K562 (cell line): Measurements from ENCODE around the gene CLTB. TPM values are rescaled to one million over a fixed set of nuclear protein-coding genes. Genes with fewer than 3 reads are reported as not detected.

ENCODE experiments used
- CREB3 ChIP-seq: fragments of 450-650 bp; conservative IDR thresholded peaks from 2 replicates; pipeline ENCODE4 v1.6.1; 2016; ENCODE audit warnings: missing genetic modification characterization, low read depth, mild to moderate bottlenecking, missing compliant biosample characterization, moderate library complexity
- E2F4 ChIP-seq: sonication (generic); formaldehyde crosslinking; IDR thresholded peaks from 2 replicates; pipeline ENCODE4 v1.8.0; 2022; ENCODE audit warnings: mild to moderate bottlenecking, low read depth, missing genetic modification reagents
- FOXP1 ChIP-seq: sonication (generic); formaldehyde crosslinking; IDR thresholded peaks from 2 replicates; pipeline ENCODE4 v1.8.0; 2022; ENCODE audit warnings: mild to moderate bottlenecking, missing genetic modification reagents
- GABPB2 ChIP-seq: fragments of 250-450 bp; sonication (Bioruptor Pico); conservative IDR thresholded peaks from 2 replicates; pipeline ENCODE4 v1.5.1; 2021; ENCODE audit warnings: mild to moderate bottlenecking
- HMG20A ChIP-seq: fragments of 450-650 bp; formaldehyde crosslinking; conservative IDR thresholded peaks from 2 replicates; pipeline ENCODE4 v1.4.0; 2020; ENCODE audit warnings: mild to moderate bottlenecking, mixed read lengths
- KHSRP ChIP-seq: fragments of 450-650 bp; IDR thresholded peaks from 2 replicates; pipeline ENCODE4 v1.6.1; 2017
- MEF2A ChIP-seq: IDR thresholded peaks from 2 replicates; pipeline ENCODE4 v1.6.1; 2011; ENCODE audit warnings: low read depth, mild to moderate bottlenecking, low read length, moderate library complexity; ENCODE audit not compliant: control insufficient read depth
- MEIS2 ChIP-seq: fragments of 450-650 bp; IDR thresholded peaks from 2 replicates; pipeline ENCODE4 v1.6.1; 2014; ENCODE audit warnings: mild to moderate bottlenecking; ENCODE audit not compliant: partially characterized antibody
- SETDB1 ChIP-seq: IDR thresholded peaks from one replicate; pipeline ENCODE4 v1.6.1; 2012; ENCODE audit warnings: low read length, control low read depth, inconsistent platforms
- SMARCE1 ChIP-seq: fragments of 450-650 bp; IDR thresholded peaks from 2 replicates; pipeline ENCODE4 v1.7.1; 2016; ENCODE audit warnings: mild to moderate bottlenecking
- SPI1 ChIP-seq: IDR thresholded peaks from 2 replicates; pipeline ENCODE4 v1.6.1; 2011; ENCODE audit warnings: low read depth, low read length, control low read depth, borderline replicate concordance
- SRSF9 ChIP-seq: fragments of 200-400 bp; formaldehyde crosslinking; IDR thresholded peaks from 2 replicates; pipeline ENCODE4 v1.6.1; 2017; ENCODE audit warnings: low read depth, low read length, borderline replicate concordance
- ZBTB11 ChIP-seq, 3 experiments: fragments of 200-800 bp in 1 of 3; fragments of 250-450 bp in 1 of 3; fragments of 450-650 bp in 1 of 3; sonication (Bioruptor Pico) in 1 of 3; sonication (Bioruptor generic) in 1 of 3; formaldehyde crosslinking in 1 of 3; IDR thresholded peaks; 2 replicates each; pipeline versions ENCODE4 v1.6.1 to v1.8.0; 2016 to 2022; ENCODE audit warnings: mild to moderate bottlenecking in 2 of 3, missing genetic modification characterization in 2 of 3, missing compliant biosample characterization in 1 of 3, moderate library complexity in 1 of 3
- ZNF133 ChIP-seq: fragments of 250-450 bp; sonication (Bioruptor Pico); IDR thresholded peaks from 2 replicates; pipeline ENCODE4 v1.4.0; 2020; ENCODE audit warnings: mild to moderate bottlenecking
- ZNF444 ChIP-seq: fragments of 250-450 bp; sonication (Bioruptor Pico); IDR thresholded peaks from 2 replicates; pipeline ENCODE4 v1.4.0; 2020; ENCODE audit warnings: mild to moderate bottlenecking, moderate library complexity
- ZNF766 ChIP-seq: fragments of 200-800 bp; sonication (Bioruptor generic); conservative IDR thresholded peaks from 2 replicates; pipeline ENCODE4 v1.6.1; 2016; ENCODE audit warnings: missing genetic modification characterization, missing compliant biosample characterization
- polyA plus RNA-seq, 8 experiments: library from polyadenylated mRNA; depleted of rRNA in 4 of 8; stranded (reverse) in 5 of 8; unstranded in 3 of 8; fragments of >200 nt; fragmentation: Nextera tagmentation in 2 of 8; fragmentation: Illumina TruSeq in 1 of 8; extraction: Ambion mirVana in 2 of 8; extraction: Trizol in 1 of 8; gene quantifications; 2 replicates each; pipeline versions ENCODE4 v1.2.1 to v1.2.3, GENCODE V29; 2011 to 2014; ENCODE audit warnings: inconsistent platforms in 1 of 8, missing spikeins in 1 of 8
- total RNA-seq, 7 experiments: library from RNA; depleted of rRNA in 6 of 7; stranded (reverse); fragments of >200 nt in 6 of 7; fragmentation: Illumina TruSeq in 2 of 7; extraction: Trizol in 2 of 7; gene quantifications; 2 replicates each; pipeline versions ENCODE4 v1.2.1 to v1.2.3, GENCODE V29; 2011 to 2021; ENCODE audit warnings: low replicate concordance in 1 of 7

Gene CLTB
- total and polyA plus RNA-seq, 9 of the 15 experiments (the other 6 are each of a cell fraction or from before 2014, with no cell fraction given): 1.8 to 117 (median 39.0) TPM

- TF ChIP-seq ZBTB11 (CRISPR knock-in tag; IDR thresholded peaks at IDR 0.05) (0 out of 6 replicates have a peak, but pooled peaks of 1 of the 3 experiments have one; percentile 32), ZNF766 (CRISPR knock-in tag) (0 out of 2 replicates have a peak, but pooled peaks have one; percentile 58), MEIS2 (peak; percentile 51), HMG20A (CRISPR knock-in tag) (no peak), MEF2A (no peak), SETDB1 (no peak), SRSF9 (no peak), E2F4 (CRISPR knock-in tag) (no peak), SPI1 (no peak), KHSRP (no peak), CREB3 (tag) (no peak), SMARCE1 (no peak), FOXP1 (CRISPR knock-in tag) (no peak), ZNF133 (CRISPR knock-in tag) (no peak), GABPB2 (CRISPR knock-in tag) (no peak), ZNF444 (CRISPR knock-in tag) (no peak)
Measured at GRCh38 chr5:176373100-176373818, 43.1 kb downstream of the CLTB start (continued).
